IPS-18a (cell line): ENCODE results near the gene AGTR2.
"Not testable (repeated sequence)": the region's sequence is repeated elsewhere in the genome, so short reads cannot be mapped to it uniquely, and the experiment has no call there.

Source experiments
- H3K27ac ChIP-seq: one replicate; pipeline ENCODE4 v1.5.1; 2013; ENCODE audit warnings: low read length
- H3K27me3 ChIP-seq: one replicate; pipeline ENCODE4 v1.6.1; 2013; ENCODE audit warnings: mild to moderate bottlenecking, low read length; ENCODE audit not compliant: control insufficient read depth, insufficient read depth
- H3K36me3 ChIP-seq: one replicate; pipeline ENCODE4 v1.6.1; 2013; ENCODE audit warnings: low read depth, low read length; ENCODE audit not compliant: control insufficient read depth
- H3K4me1 ChIP-seq: one replicate; pipeline ENCODE4 v1.6.1; 2013; ENCODE audit warnings: low read depth, low read length; ENCODE audit not compliant: control insufficient read depth
- H3K4me3 ChIP-seq: one replicate; pipeline ENCODE4 v1.5.1; 2013; ENCODE audit warnings: low read length
- H3K9ac ChIP-seq: one replicate; pipeline ENCODE4 v1.6.1; 2013; ENCODE audit warnings: mild to moderate bottlenecking, low read length, moderate library complexity
- H3K9me3 ChIP-seq: one replicate; pipeline ENCODE4 v1.6.1; 2013; ENCODE audit warnings: low read depth, low read length; ENCODE audit not compliant: control insufficient read depth

AGTR2 gene

DNA sequence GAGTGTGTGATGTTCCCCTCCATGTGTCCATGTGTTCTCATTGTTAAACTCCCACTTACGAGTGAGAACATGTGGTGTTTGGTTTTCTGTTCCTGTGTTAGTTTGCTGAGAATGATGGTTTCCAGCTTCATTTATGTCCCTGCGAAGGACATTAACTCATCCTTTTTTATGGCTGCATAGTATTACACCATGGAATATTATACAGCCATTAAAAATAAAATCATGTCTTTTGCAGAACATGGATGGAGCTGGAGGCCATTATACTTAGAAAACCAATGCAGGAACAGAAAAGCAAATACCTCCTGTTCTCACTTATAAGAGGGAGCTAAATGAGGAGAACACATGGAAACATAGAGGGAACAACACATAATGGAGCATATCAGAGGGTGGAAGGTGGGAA is 46.5 kb downstream of the AGTR2 start:
- not testable (repeated sequence) for H3K27me3 ChIP-seq, H3K9me3 ChIP-seq, H3K36me3 ChIP-seq, H3K9ac ChIP-seq, H3K4me1 ChIP-seq, H3K27ac ChIP-seq, H3K4me3 ChIP-seq
